LNCAP (cell line): ENCODE data around the gene PLAAT4.

ENCODE experiments used
- TF ChIP-seq, protein P1 (sequence below): fragments of 450-650 bp; IDR thresholded peaks from 2 replicates; pipeline ENCODE4 v1.5.1; 2017; ENCODE audit warnings: mild to moderate bottlenecking

Gene PLAAT4

DNA sequence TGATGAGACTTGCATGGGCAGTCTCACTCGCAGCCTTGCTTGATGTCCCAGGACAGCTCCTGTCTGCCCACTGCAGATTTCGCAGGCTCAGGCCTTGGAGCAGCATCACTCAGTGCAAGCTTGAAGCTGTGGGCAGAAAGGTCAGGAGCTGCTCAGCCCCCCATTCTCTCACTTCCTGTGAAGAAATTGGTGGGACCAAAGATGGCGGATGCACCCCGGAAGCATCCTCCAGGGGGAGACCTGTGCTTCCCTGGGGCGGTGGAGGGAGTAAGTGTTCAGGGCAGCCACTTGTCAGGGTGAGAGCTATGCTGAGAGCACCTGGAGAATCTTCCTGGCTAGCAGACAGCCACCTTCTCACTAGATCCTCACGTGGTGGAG lies 15.3 kb downstream of the PLAAT4 start:
- TF ChIP-seq, protein P1, sequence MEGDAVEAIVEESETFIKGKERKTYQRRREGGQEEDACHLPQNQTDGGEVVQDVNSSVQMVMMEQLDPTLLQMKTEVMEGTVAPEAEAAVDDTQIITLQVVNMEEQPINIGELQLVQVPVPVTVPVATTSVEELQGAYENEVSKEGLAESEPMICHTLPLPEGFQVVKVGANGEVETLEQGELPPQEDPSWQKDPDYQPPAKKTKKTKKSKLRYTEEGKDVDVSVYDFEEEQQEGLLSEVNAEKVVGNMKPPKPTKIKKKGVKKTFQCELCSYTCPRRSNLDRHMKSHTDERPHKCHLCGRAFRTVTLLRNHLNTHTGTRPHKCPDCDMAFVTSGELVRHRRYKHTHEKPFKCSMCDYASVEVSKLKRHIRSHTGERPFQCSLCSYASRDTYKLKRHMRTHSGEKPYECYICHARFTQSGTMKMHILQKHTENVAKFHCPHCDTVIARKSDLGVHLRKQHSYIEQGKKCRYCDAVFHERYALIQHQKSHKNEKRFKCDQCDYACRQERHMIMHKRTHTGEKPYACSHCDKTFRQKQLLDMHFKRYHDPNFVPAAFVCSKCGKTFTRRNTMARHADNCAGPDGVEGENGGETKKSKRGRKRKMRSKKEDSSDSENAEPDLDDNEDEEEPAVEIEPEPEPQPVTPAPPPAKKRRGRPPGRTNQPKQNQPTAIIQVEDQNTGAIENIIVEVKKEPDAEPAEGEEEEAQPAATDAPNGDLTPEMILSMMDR = no peak

DNA sequence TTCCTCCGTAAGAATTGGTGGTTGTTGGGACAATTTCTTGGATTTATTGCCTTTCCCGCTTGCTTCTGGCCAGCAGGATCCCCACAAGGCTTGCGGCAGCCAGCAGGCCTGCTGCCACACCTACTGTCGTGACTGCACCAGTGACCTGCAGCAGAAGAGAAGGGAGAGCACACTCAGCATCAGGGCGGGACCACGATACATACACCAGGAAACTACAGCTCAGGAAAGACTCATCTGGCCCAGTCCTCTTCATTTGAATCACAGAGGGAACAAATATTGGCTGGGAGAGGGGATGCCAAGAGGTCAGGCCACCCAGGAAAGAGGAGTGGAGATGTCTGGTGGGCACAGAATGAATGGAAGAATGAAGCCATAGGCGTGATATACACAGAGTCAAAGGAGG lies 16.3 kb downstream of the PLAAT4 start:
- TF ChIP-seq, protein P1 = no peak

DNA sequence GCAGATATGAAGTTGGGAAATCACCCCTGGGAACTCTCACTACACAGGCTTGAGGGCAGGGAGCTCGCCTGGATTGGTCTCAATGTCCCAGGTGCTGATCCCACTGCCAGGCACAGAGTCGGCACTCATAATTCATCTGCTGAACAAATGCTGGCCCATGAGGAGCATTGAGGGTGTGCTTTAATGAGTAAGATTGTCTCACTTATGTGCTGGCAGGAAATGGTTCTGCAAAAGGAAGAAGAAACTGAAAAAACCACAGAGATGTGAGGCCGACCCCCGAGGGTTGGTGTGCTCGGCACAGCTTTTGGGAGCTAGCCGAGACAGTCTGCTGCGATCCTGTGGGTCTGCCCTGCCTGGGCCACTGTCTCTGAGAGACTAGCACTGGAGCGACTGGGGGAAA lies 17.2 kb downstream of the PLAAT4 start:
- TF ChIP-seq, protein P1 = no peak

DNA sequence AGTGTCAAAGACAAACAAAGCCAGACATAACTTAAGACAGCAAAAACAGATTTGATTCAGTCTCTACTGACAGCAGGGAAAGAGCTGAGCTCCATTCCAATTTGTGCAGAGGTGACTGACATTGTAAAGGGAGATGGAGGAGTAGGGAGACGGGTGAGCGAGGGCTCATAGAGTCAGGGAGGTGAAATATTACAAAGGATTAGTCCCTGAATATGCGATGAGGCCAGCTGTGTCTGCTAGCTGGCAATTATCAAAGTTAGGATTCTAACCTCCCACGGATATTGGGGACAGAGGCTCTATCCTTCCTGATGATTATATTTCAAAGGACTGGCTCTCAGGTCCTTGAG lies 18.2 kb downstream of the PLAAT4 start:
- TF ChIP-seq, protein P1 = no peak

DNA sequence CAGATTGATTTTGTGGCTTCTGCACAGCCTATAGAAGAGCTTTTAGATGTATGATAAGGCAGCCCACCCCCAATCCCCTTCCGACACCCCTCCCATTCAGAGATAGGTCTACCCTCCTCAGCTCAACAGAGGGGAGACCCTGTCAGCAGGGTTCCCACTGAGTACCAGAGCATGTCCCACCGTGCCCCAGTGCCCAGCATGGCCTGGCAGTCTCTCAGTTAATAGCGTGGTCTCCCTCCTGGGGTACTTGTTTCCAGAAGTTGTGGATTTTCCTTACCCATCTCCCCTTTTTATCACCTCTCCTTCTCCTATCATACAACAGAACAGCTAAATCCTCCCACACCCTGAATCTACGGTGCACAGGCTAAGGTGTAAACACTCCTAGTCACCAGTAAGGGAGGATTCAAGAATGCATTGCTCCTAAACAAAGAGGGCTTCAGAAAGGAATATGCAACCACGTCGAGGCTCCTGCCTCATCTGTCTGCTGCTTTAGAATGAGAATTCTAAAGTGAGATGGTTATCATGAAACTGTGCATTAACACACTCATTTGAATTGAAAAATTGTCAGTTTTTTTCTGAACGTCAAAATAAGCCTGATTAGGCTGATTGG lies 19.9 kb downstream of the PLAAT4 start:
- TF ChIP-seq, protein P1 = no peak

DNA sequence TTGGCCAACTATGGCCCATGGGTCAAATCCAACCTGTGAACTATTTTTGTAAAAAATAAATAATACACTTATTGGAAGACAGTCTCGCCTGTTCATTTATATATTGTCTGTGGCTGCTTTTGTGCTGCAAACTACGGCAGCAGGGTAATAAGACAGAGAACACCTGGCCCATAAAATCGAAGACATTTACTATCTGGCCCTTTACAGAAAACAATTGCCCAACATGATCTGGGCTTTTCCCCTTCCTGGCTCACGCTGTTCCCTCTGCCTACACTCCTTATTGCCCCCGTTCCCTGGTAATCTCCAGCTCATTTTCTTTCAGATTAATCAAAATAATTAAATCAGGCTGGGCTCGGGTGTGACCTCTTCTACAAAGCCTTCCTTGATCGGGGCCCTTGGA lies 21.0 kb downstream of the PLAAT4 start:
- TF ChIP-seq, protein P1 = no peak

DNA sequence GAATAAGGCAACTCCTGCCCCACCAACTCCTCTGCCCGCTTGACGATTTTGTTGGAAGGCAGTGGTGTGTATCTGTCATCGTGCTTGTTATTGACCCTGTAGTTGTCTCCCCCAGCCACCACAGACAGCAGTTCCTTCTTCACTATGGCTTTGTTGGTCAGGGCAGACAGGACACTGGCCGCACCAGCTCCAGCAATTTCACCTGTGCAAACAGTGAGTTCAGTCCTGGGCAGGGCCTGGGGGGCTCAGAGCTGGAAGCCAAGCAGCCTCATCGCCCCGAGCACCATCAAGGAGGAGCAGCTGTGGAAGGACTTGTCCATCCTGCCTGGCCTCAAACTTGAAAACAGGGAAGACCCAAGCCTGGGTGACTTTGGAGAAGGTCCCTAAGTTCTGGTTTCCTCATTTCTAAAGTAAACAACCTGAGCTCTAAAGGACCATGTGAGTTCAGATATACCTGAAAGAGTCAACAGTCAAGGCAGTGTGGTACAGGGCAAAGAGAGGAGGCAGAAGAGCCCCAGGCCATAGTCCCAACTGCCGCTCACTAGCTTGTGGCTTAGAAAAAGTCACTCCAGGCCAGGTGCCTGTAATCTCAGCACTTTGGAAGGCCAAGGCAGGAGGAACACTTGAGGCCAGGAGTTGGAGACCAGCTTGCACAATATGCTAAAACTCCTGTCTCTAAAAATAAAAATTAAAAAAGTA lies 22.0 kb downstream of the PLAAT4 start:
- TF ChIP-seq, protein P1 = no peak
